ENCODE results near the gene CLEC2A. TPM values are rescaled to one million over a fixed set of nuclear protein-coding genes. Genes with fewer than 3 reads are reported as not detected.
"Not testable (repeated sequence)": the region's sequence is repeated elsewhere in the genome, so short reads cannot be mapped to it uniquely, and the experiment has no call there.

The CLEC2A gene
- not detected in 2 replicates for total RNA-seq (2014; rRNA removed; shearing (Covaris generic))

GRCh38 chr12:9932270-9932669 lies at the start of gene CLEC2A:
Gene CLEC2A (minus strand): TSS chr12:9932370. CDS start chr12:9932329, 41 bp downstream.
- no peak for DNase-seq (ENCODE audit: low read depth)

- no peak for DNase-seq (ENCODE audit: low read depth)
Measured at GRCh38 chr12:9980126-9980525, 48.0 kb upstream of the CLEC2A start.

- no peak for DNase-seq (ENCODE audit: low read depth)
Measured at GRCh38 chr12:9977916-9978315, 45.7 kb upstream of the CLEC2A start.

GRCh38 chr12:9976626-9977025 lies 44.5 kb upstream of the CLEC2A start:
- DNase-seq (ENCODE audit: low read depth), result not testable (repeated sequence)

GRCh38 chr12:9975614-9976013 lies 43.4 kb upstream of the CLEC2A start:
- no peak for DNase-seq (ENCODE audit: low read depth)

- not testable (repeated sequence) for DNase-seq (ENCODE audit: low read depth)
Measured at GRCh38 chr12:9974731-9975130, 42.6 kb upstream of the CLEC2A start.

- DNase-seq (ENCODE audit: low read depth), result no peak
Measured at GRCh38 chr12:9973949-9974348, 41.8 kb upstream of the CLEC2A start.

- DNase-seq (ENCODE audit: low read depth), result no peak
Measured at GRCh38 chr12:9971181-9971580, 39.0 kb upstream of the CLEC2A start, which contains the start of gene CLEC12A. Gene CLEC12A (plus strand): TSS chr12:9971409. CDS start chr12:9971597, 188 bp downstream.

GRCh38 chr12:9969673-9970072 lies 37.5 kb upstream of the CLEC2A start:
- no peak for DNase-seq (ENCODE audit: low read depth)

GRCh38 chr12:9961901-9962300 lies 29.7 kb upstream of the CLEC2A start:
- DNase-seq (ENCODE audit: low read depth), result no peak

- DNase-seq (ENCODE audit: low read depth), result no peak
Measured at GRCh38 chr12:9961106-9961505, 28.9 kb upstream of the CLEC2A start.

- DNase-seq (ENCODE audit: low read depth), result no peak
Measured at GRCh38 chr12:9960590-9960989, 28.4 kb upstream of the CLEC2A start.

GRCh38 chr12:9957834-9958233 lies 25.7 kb upstream of the CLEC2A start:
- DNase-seq (ENCODE audit: low read depth), result no peak

GRCh38 chr12:9952954-9953729 lies 21.0 kb upstream of the CLEC2A start:
- DNase-seq (ENCODE audit: low read depth), result not testable (repeated sequence)

GRCh38 chr12:9951026-9951675 lies 19.0 kb upstream of the CLEC2A start:
- DNase-seq (ENCODE audit: low read depth), result peak; percentile 16

- no peak for DNase-seq (ENCODE audit: low read depth)
Measured at GRCh38 chr12:9948606-9949296, 16.6 kb upstream of the CLEC2A start.

- DNase-seq (ENCODE audit: low read depth), result no peak
Measured at GRCh38 chr12:9947674-9948073, 15.5 kb upstream of the CLEC2A start.

- DNase-seq (ENCODE audit: low read depth), result no peak
Measured at GRCh38 chr12:9944391-9944790, 12.2 kb upstream of the CLEC2A start.

GRCh38 chr12:9943240-9943639 lies 11.1 kb upstream of the CLEC2A start:
- peak; percentile 30 for DNase-seq (ENCODE audit: low read depth)

GRCh38 chr12:9941838-9942237 lies 9.7 kb upstream of the CLEC2A start:
- DNase-seq (ENCODE audit: low read depth), result no peak

GRCh38 chr12:9940375-9940774 lies 8.2 kb upstream of the CLEC2A start:
- peak; percentile 14 for DNase-seq (ENCODE audit: low read depth)

- no peak for DNase-seq (ENCODE audit: low read depth)
Measured at GRCh38 chr12:9936591-9936990, 4.4 kb upstream of the CLEC2A start.

- no peak for DNase-seq (ENCODE audit: low read depth)
Measured at GRCh38 chr12:9935026-9935425, 2.9 kb upstream of the CLEC2A start.
